Measurements from ENCODE around the gene MGST3.
A peak's percentile ranks its signal among the peaks of the same experiment; 100 is the strongest.
"Not testable (repeated sequence)": the region's sequence is repeated elsewhere in the genome, so short reads cannot be mapped to it uniquely, and the experiment has no call there.

MGST3 gene

GRCh38 chr1:165629848-165630628 lies 996 bp upstream of the MGST3 start:
- peak; percentile 84 for DNase-seq

DNA sequence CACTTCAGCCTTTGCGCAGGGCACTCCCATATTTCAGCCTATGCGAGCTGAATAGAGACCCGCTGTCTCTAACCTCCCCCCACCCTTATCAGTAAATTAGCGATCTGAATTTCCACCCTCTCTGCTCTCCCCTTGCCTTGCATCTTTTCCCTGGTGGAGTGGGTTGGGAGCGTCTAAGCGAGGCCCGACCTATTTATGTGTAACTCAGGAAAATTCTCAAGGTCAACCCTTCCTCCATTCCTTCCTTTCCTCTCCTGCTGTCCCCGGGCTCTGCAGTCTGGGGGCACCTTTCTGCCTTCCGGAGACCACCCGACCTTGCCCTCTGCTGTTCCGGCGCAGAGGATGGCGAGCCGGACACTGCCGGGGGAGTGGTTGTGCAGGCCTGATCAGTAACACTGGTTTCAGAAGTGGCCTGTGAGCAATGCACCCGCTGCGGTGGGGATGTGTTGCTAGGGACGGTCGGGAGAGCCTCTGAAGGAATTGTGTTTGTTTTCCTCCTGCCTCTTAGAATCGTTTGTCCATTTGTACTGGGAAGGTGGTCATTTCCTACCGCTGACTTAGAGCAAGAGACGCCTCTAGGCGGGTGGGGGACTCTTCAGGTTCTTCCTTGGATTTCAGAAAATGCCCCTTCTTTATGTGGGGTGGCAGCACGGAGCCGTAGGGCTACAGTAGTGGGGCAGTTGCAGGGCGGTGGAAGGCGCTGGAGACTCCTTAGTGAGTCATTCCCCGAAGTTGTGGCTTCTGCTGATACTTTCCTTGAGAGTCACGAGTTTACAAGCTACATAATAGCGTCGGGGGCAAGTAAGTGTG lies 513 bp downstream of the MGST3 start:
- no peak for DNase-seq

GRCh38 chr1:165632152-165632469 lies 1.1 kb downstream of the MGST3 start:
- DNase-seq = no peak

GRCh38 chr1:165632491-165632890 lies 1.5 kb downstream of the MGST3 start:
- no peak for DNase-seq

GRCh38 chr1:165633614-165634013 lies 2.6 kb downstream of the MGST3 start:
- DNase-seq = no peak

DNA sequence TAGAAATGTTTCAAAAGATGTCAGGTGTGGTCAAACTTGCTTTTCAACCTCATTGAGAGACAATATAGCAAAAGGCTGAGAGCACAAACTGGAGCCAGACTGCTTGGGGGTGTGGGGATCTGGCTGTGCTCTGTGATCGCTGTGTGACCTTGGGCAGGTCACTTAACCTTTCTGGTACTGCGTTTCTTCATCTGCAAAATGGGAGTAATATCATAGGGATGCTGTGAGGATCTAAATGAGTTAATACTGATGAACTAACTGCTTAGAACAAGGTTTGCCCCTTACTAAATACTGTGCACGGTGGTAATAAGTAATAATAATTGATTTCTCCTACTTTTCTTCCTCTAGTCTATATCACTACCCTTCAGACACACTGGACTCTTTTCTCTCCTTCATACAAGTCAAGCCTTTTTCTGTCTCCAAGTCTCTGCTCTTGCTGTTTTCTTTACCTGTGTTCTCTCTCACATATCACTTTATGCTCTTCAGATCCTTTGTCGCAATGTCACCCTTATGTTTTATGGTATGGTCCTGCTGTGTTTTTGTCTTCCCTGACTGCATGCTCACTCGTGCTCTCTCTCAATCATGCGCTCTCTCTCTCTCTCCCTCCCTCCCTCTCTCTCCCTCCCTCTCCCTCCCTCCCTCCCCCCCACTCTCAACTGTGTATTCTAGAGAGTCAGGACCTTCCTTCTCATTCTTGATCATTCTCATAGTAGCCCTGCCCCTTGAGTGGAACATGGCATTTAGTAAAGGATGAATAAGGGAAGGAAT lies 3.3 kb downstream of the MGST3 start:
- no peak for DNase-seq

- no peak for DNase-seq
Observed at GRCh38 chr1:165635329-165635728, 4.3 kb downstream of the MGST3 start.

GRCh38 chr1:165635823-165636222 lies 4.8 kb downstream of the MGST3 start:
- DNase-seq = no peak

DNA sequence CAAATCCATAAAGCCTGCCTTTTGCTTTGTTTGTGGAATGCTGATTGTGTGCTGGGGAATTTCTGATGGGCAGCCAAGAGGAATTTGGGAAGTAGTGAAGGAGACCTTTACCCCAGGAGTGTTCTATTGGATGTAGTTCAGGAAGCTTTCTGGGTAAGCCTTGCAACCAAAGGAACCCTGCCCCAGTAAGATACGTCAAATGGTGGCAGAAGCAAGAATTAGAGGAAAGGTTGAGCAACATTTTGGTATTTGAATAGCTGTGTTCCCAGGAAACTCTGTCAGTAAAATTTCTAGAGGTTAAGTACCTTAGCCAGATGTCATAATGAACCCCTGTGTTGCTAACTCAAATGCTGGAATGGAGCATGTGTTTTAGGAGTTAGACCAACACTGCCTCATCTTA lies 6.4 kb downstream of the MGST3 start:
- no peak for DNase-seq

- not testable (repeated sequence) for DNase-seq
Observed at GRCh38 chr1:165638211-165638610, 7.2 kb downstream of the MGST3 start.

DNA sequence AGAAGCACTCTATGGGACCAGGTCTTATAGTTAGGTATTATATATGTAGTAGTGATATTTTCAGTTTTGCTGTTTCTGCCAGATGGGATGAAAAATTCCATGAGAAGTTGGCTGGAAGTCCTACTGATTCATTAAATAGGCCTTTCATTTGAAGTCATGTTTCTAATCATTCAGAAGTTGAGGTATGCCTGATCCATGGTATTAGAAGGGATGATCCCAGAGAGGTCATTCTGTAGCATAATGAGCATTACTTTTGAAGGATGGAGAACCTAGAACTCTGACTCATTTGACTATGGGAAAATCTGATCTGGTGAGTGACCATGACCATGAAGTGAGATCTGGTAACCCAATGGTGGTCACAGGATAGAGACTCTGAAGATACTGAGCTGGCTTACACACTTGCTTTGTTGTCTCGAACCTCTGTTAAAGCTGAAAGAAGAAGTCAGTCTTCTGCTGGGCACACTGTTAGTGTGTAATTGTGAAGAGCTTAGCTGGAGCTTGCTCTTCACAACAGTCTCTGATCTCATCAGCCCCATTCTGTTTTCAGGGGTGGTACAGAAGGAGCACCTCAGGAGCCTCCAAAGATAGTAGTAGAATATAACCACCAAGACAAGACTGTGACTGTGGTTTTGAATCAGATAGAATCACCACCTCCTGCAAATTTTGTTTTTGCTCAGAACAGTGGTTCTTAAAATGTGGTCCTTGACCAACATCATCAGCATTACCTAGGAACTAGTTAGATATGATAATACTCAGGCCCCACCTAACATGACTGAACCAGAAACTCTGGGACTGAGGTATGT lies 9.0 kb downstream of the MGST3 start:
- no peak for DNase-seq

- no peak for DNase-seq
Observed at GRCh38 chr1:165641231-165641987, 10.4 kb downstream of the MGST3 start.

- no peak for DNase-seq
Observed at GRCh38 chr1:165644064-165644735, 13.2 kb downstream of the MGST3 start.

DNA sequence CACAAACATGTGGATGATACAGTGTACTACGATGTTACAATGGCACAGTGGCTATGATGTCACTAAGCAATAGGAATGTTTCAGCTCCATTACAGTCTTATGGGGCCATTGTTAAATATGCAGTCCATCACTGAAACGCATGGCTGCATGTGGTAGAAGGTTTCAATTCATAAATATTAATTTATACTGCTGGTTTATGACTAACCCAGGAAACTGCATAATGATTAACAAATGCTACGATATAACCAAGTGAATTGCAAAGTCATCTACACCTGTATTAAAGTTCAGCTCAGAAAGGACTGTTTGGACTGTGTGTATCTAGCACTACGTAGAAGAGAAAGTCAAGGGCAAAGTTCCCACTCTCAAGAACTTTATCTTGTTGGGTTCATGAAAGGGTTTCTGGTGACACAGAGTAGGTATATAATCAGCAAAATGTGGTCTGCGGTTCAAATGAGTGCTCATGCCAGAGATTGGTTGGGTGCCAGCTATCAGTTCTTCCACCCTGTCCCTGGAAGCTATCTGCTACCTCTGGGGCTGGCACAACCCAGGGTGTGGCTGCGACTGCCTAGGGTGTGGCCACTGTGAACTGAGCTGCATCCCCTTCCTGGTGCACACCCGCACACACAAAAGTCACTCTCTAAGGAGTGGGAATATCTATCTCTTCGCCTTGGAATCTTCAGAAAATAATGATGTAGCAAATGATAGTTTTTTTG lies 14.8 kb downstream of the MGST3 start:
- DNase-seq = no peak

GRCh38 chr1:165647517-165647916 lies 16.5 kb downstream of the MGST3 start:
- no peak for DNase-seq

GRCh38 chr1:165647970-165648369 lies 16.9 kb downstream of the MGST3 start:
- DNase-seq = no peak

DNA sequence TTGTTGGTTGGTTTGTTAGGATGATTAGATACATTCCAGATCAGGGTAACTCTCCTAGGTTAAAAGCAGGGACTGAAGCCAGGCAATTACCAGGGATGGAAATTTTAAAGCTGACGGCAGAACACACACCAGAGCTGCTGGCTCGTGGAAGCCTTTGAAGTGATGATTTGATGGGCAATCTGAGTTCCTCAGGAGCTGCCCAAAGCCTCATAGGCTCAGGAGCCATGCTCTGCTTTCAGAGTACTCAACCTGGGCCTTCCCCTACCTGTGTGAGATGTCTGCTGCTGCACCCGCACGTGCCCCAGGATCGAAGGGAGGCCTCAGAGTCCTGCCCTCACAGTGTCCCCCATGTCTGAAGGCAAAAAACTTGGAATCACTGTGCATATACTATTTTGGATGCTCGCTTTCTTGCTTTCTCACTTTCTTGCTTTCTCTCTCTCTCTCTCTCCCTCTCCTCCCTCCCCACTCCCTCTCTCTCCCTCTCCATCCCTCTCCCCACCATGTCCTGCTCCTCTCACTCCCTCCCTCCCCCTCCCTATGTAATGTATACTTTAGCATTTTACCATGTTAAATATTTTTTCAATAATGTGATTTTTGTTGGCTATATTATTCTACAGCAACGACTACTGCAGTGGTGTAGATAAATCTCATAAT lies 18.0 kb downstream of the MGST3 start:
- DNase-seq = no peak

- DNase-seq = no peak
Observed at GRCh38 chr1:165650981-165651625, 20.1 kb downstream of the MGST3 start.

DNA sequence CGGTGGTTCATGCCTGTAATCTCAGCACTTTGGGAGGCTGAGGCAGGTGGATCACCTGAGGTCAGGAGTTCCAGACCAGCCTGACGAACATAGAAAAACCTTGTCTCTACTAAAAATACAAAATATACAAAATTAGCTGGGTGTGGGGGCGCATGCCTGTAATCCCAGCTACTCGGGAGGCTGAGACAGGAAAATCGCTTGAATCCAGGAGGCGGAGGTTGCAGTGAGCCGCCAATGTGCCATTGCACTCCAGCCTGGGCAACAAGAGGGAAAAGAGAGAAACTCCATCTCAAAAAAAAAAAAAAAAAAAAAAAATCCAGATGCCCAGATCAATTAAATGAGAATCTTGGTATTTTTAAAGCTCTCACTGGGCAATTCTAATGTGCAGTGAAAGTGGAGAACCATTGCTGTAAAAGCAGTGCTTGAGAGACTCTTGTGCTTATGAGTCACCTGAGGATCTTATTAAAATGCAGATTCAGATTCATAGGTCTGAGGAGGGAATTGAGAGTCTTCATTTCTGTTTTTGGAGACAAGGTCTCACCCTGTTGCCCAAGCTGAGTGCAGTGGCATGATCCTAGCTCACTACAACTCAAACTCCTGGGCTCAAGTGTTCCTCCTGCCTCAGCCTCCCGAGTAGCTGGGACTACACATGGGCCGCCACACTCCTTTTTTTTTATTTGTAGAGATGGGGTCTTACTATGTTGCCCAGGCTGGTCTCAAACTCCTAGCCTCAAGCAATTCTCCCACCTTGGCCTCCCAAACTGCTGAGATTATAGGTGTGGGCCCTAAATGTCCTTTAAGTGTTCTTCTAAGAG lies 27.9 kb downstream of the MGST3 start:
- not testable (repeated sequence) for DNase-seq
